Activated naive CD8-positive, alpha-beta T cell treated with anti-CD3 and anti-CD28 coated beads for 36 hours (primary cell): ENCODE data around the gene TMCC3. TPM values are rescaled to one million over a fixed set of nuclear protein-coding genes. Genes with fewer than 3 reads are reported as not detected.

ENCODE experiments used
- DNase-seq: peaks from one replicate; pipeline ENCODE4 v3.0.0; 2021
- H3K27ac Mint-ChIP-seq: one replicate; pipeline ENCODE4 v1.8.0; 2022; ENCODE audit warnings: mild to moderate bottlenecking, moderate library complexity, mixed read lengths
- H3K27me3 Mint-ChIP-seq: one replicate; pipeline ENCODE4 v1.8.0; 2022; ENCODE audit warnings: mild to moderate bottlenecking, mixed read lengths
- H3K36me3 Mint-ChIP-seq: one replicate; pipeline ENCODE4 v1.8.0; 2021; ENCODE audit warnings: mild to moderate bottlenecking, mixed read lengths
- H3K4me1 Mint-ChIP-seq: one replicate; pipeline ENCODE4 v1.8.0; 2021; ENCODE audit warnings: mixed read lengths
- H3K4me3 Mint-ChIP-seq: one replicate; pipeline ENCODE4 v1.8.0; 2022; ENCODE audit warnings: mild to moderate bottlenecking, moderate library complexity, mixed read lengths
- H3K9me3 Mint-ChIP-seq: one replicate; pipeline ENCODE4 v1.8.0; 2022; ENCODE audit warnings: mixed read lengths
- total RNA-seq, 2 experiments: library from RNA; stranded (reverse); gene quantifications; one replicate each; pipeline ENCODE4 v1.2.3, GENCODE V29; 2021

TMCC3 gene
- total RNA-seq, 2 experiments from 2014 or later: 0.10 to 0.19 TPM

DNA sequence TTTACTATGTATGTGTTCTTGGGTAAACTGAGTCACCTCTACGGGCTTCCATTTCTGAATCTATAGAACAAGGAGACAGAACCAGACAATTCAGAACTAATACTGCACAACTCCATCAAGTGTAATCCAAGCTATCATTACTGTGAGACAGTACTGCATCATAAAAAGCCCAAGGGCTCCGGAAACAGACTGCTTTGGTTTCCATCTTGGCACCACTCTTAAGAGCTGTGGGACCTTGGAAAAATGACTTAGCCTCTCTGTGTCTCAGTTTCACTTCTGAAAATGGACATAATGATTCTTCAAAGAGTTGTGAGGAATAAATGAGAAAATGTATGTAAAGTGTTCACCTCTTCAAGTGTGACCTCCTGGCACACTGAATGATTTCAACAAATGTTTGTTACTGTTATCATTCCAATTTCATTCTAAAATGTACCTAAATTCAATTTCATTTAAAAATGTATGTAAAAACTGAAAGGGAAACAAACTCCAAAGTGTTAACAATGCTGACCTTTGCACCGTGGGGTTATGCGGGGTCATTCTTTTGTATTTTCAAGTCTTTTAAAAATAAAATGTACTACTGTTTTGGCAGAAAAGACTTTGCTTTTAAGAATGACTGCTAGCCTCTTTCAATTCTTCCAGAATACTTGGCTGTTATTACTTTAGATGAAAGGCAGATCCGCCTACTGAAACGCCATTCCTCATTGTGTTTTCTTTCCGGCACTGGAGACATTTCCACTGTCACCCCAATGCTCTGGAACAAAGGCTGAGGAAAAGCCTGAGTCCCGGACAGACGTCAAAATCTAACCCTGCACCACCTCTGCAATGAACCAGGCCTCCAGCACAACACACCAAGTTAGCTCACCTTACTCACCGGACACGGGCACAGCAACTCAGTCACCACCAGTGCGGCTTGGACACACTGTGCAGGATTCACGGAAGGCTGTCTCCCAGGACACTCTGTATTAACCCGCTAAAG is 62.8 kb downstream of the TMCC3 start:
- Mint-ChIP-seq H3K27ac (no peak overlapping the region), H3K9me3 (no peaks in the 10 kb centered on the region), H3K27me3 (no peaks in the 10 kb centered on the region), H3K4me3 (no peak overlapping the region), H3K36me3 (no peaks in the 10 kb centered on the region), H3K4me1 (peaks cover 4% of the 10 kb centered on the region)
- no peak for DNase-seq

- H3K4me1 Mint-ChIP-seq: peaks cover 4% of the 10 kb centered on the region
- no peak overlapping the region for H3K27ac Mint-ChIP-seq
- no peaks in the 10 kb centered on the region for H3K36me3 Mint-ChIP-seq
- H3K27me3 Mint-ChIP-seq: no peaks in the 10 kb centered on the region
- no peak for DNase-seq
- no peaks in the 10 kb centered on the region for H3K9me3 Mint-ChIP-seq
- no peak overlapping the region for H3K4me3 Mint-ChIP-seq
Measured at GRCh38 chr12:94586589-94587259, 63.6 kb downstream of the TMCC3 start.

DNA sequence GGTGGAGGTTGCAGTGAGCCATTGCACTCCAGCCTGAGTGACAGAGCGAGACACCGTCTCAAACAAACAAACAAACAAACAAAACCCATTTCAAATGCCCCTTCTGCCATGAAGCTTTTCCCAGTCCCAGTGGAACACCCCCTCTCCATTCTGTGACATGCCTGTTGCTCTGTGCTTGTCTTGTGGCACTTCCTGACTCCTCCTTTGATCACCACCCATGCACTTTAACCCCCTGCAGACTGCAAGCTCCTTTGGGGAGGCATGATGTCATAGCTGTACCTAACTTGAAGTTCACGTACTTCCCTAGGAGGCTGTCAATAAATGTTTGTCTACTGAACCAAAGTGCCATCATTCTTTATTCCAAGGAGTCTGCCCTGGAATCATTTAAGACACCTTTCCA is 64.7 kb downstream of the TMCC3 start:
- no peaks in the 10 kb centered on the region for H3K36me3 Mint-ChIP-seq
- no peaks in the 10 kb centered on the region for H3K27me3 Mint-ChIP-seq
- DNase-seq: no peak
- H3K4me3 Mint-ChIP-seq: no peak overlapping the region
- H3K27ac Mint-ChIP-seq: no peak overlapping the region
- no peaks in the 10 kb centered on the region for H3K9me3 Mint-ChIP-seq
- peaks cover 4% of the 10 kb centered on the region for H3K4me1 Mint-ChIP-seq

GRCh38 chr12:94584377-94584776 is 66.0 kb downstream of the TMCC3 start:
- no peak for DNase-seq
- H3K36me3 Mint-ChIP-seq: no peaks in the 10 kb centered on the region
- H3K9me3 Mint-ChIP-seq: no peaks in the 10 kb centered on the region
- peaks cover 4% of the 10 kb centered on the region for H3K4me1 Mint-ChIP-seq
- no peaks in the 10 kb centered on the region for H3K27me3 Mint-ChIP-seq
- H3K27ac Mint-ChIP-seq: no peak overlapping the region
- no peak overlapping the region for H3K4me3 Mint-ChIP-seq

GRCh38 chr12:94582591-94582990 is 67.8 kb downstream of the TMCC3 start:
- no peak overlapping the region for H3K4me3 Mint-ChIP-seq
- no peaks in the 10 kb centered on the region for H3K36me3 Mint-ChIP-seq
- peaks cover 4% of the 10 kb centered on the region for H3K4me1 Mint-ChIP-seq
- no peaks in the 10 kb centered on the region for H3K9me3 Mint-ChIP-seq
- H3K27me3 Mint-ChIP-seq: no peaks in the 10 kb centered on the region
- DNase-seq: no peak
- no peak overlapping the region for H3K27ac Mint-ChIP-seq

GRCh38 chr12:94575645-94576403 is 74.5 kb downstream of the TMCC3 start:
- Mint-ChIP-seq H3K4me3 (no peak overlapping the region), H3K4me1 (no peaks in the 10 kb centered on the region), H3K9me3 (no peaks in the 10 kb centered on the region), H3K36me3 (no peaks in the 10 kb centered on the region), H3K27me3 (peaks cover 4% of the 10 kb centered on the region), H3K27ac (no peak overlapping the region)
- no peak for DNase-seq

- DNase-seq: no peak
- Mint-ChIP-seq H3K27ac (no peak overlapping the region), H3K4me3 (no peak overlapping the region), H3K36me3 (no peaks in the 10 kb centered on the region), H3K4me1 (no peaks in the 10 kb centered on the region), H3K9me3 (no peaks in the 10 kb centered on the region), H3K27me3 (peaks cover 6% of the 10 kb centered on the region)
Measured at GRCh38 chr12:94575024-94575423, 75.3 kb downstream of the TMCC3 start.

DNA sequence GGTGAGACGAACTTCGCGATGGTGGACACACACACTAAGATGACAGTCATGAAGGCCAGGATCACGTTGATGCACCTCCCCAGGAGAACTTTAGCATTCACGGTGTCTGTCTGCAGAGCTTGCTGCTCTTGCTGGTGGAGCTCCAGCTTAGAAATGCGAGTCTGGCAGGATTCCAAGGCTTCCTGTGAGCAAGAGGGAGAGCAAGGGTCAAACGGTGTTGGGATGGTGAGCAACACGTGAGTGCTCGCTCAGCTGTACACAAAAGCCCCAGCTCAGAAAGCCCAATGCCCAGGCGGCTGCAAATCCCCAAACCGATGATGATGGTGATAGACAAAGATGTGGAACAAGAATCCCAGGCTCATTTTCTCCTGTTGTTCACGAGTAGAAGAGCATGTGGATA is 78.8 kb downstream of the TMCC3 start:
- Mint-ChIP-seq H3K9me3 (no peaks in the 10 kb centered on the region), H3K27ac (no peak overlapping the region), H3K27me3 (peaks cover 17% of the 10 kb centered on the region), H3K4me3 (no peak overlapping the region), H3K4me1 (no peaks in the 10 kb centered on the region), H3K36me3 (peaks cover 1% of the 10 kb centered on the region)
- DNase-seq: no peak

- peaks cover 20% of the 10 kb centered on the region for H3K27me3 Mint-ChIP-seq
- peaks cover 1% of the 10 kb centered on the region for H3K36me3 Mint-ChIP-seq
- H3K4me3 Mint-ChIP-seq: no peak overlapping the region
Measured at GRCh38 chr12:94570161-94570560, 80.2 kb downstream of the TMCC3 start.

DNA sequence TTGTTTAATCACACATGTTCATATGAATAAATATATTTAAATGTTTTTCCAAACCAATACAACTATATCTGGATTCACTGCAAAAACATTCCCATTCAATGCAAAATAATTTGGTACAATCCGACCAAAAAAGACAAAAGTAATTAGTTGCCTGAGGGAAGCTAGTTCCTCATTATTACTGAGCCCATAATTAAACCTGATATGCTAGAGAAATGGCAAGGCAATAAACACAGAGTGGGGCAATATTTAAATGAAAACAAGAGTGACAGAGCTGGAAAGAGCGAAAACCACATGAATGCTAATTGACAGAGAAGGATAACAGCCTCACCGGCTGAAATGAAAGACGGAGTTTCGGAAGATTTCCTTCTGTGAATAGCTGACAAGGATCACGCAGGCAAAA is 82.6 kb downstream of the TMCC3 start:
- H3K4me1 Mint-ChIP-seq: no peaks in the 10 kb centered on the region
- H3K27me3 Mint-ChIP-seq: peaks cover 20% of the 10 kb centered on the region
- H3K27ac Mint-ChIP-seq: no peak overlapping the region
- no peak for DNase-seq
- no peaks in the 10 kb centered on the region for H3K9me3 Mint-ChIP-seq
- no peak overlapping the region for H3K4me3 Mint-ChIP-seq
- peaks cover 1% of the 10 kb centered on the region for H3K36me3 Mint-ChIP-seq

More at GRCh38 chr12:94570161-94570560, 80.2 kb downstream of the TMCC3 start:
- no peak overlapping the region for H3K27ac Mint-ChIP-seq
- H3K4me1 Mint-ChIP-seq: no peaks in the 10 kb centered on the region
- no peaks in the 10 kb centered on the region for H3K9me3 Mint-ChIP-seq
- no peak for DNase-seq

DNA sequence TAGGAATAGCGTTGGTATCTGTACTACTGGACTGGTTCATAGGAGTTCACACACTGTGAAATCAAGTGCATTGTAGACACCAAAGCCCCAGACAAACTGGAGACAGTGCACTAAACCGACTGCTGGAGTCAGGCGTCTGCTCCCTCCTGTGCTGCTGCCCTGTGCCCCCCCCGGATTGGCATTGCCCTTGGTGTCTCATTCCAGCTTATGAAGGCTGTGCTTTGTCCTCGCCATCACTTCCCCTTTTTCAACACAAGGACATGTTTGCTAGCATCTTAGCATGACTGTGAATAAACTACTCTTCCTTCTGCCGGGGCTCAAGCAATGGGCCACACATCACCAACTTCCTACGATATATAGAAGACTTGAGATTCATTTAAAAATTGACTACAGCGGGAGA is 84.0 kb downstream of the TMCC3 start:
- Mint-ChIP-seq H3K27ac (no peak overlapping the region), H3K27me3 (peaks cover 17% of the 10 kb centered on the region), H3K4me3 (no peak overlapping the region), H3K9me3 (no peaks in the 10 kb centered on the region), H3K4me1 (peaks cover 3% of the 10 kb centered on the region), H3K36me3 (peaks cover 1% of the 10 kb centered on the region)
- no peak for DNase-seq

- no peak overlapping the region for H3K27ac Mint-ChIP-seq
- H3K4me3 Mint-ChIP-seq: no peak overlapping the region
- DNase-seq: no peak
- peaks cover 3% of the 10 kb centered on the region for H3K4me1 Mint-ChIP-seq
- no peaks in the 10 kb centered on the region for H3K9me3 Mint-ChIP-seq
- H3K36me3 Mint-ChIP-seq: peaks cover 1% of the 10 kb centered on the region
- H3K27me3 Mint-ChIP-seq: peaks cover 16% of the 10 kb centered on the region
Measured at GRCh38 chr12:94565683-94566082, 84.7 kb downstream of the TMCC3 start.

- DNase-seq: no peak
- peaks cover 3% of the 10 kb centered on the region for H3K4me1 Mint-ChIP-seq
- H3K4me3 Mint-ChIP-seq: no peak overlapping the region
- no peaks in the 10 kb centered on the region for H3K9me3 Mint-ChIP-seq
- H3K27ac Mint-ChIP-seq: no peak overlapping the region
- peaks cover 25% of the 10 kb centered on the region for H3K27me3 Mint-ChIP-seq
- H3K36me3 Mint-ChIP-seq: peaks cover 1% of the 10 kb centered on the region
Measured at GRCh38 chr12:94563286-94563685, 87.1 kb downstream of the TMCC3 start.

DNA sequence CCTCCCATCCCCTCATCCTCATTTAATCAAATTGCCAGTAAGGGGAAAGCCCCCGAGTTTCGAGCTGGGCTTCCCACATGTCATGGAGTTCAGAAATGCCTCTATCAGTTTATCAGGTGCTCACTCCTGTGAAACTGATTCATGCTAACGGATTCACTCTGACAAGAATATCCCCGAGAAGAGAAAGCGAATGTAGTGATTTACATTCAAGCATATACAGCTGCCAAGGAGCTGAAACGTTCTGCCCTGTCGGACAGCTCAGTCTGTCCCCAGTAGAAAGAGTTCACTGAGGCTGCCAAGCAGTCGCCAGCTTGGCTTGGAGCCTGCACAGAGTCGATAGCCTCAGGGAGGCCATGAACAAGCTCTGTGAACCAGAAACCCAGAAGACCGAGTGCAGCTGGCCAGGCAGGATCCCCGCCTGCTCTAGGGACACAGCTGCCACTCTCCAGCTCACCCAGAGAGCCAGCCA is 88.4 kb downstream of the TMCC3 start:
- Mint-ChIP-seq H3K27ac (no peak overlapping the region), H3K4me1 (peaks cover 3% of the 10 kb centered on the region), H3K4me3 (no peak overlapping the region), H3K27me3 (peaks cover 21% of the 10 kb centered on the region), H3K9me3 (no peaks in the 10 kb centered on the region), H3K36me3 (no peaks in the 10 kb centered on the region)
- DNase-seq: no peak
